Muscle layer of duodenum (tissue), 2 donors: ENCODE data around the gene TPM4.
A peak's percentile ranks its signal among the peaks of the same experiment; 100 is the strongest.

Experiments used
- H3K27ac ChIP-seq: one replicate; pipeline ENCODE4 v1.7.0; 2013; ENCODE audit warnings: mild to moderate bottlenecking, low read length
- H3K27me3 ChIP-seq: one replicate; pipeline ENCODE4 v1.7.0; 2013; ENCODE audit warnings: low read depth, mild to moderate bottlenecking, control low read depth, low read length
- H3K36me3 ChIP-seq, 2 donors: one replicate each; pipeline ENCODE4 v1.7.0; 2013; ENCODE audit warnings: low read length in 2 of 2, control low read depth in 1 of 2, mild to moderate bottlenecking in 1 of 2; ENCODE audit not compliant: insufficient read depth in 2 of 2, control insufficient read depth in 1 of 2
- H3K4me1 ChIP-seq, 2 donors: one replicate each; pipeline ENCODE4 v1.7.0; 2013; ENCODE audit warnings: low read length in 2 of 2, mild to moderate bottlenecking in 2 of 2, control low read depth in 1 of 2, moderate library complexity in 1 of 2; ENCODE audit not compliant: insufficient read depth in 2 of 2, control insufficient read depth in 1 of 2
- H3K4me3 ChIP-seq, 2 donors: one replicate each; pipeline ENCODE4 v1.7.0; 2013; ENCODE audit warnings: low read length in 2 of 2, low read depth in 1 of 2, mild to moderate bottlenecking in 1 of 2
- H3K9me3 ChIP-seq, 2 donors: one replicate each; pipeline ENCODE4 v1.7.0; 2013; ENCODE audit warnings: low read length in 2 of 2, control low read depth in 1 of 2, mild to moderate bottlenecking in 1 of 2; ENCODE audit not compliant: control insufficient read depth in 1 of 2
- donor health status: healthy.

Gene TPM4

GRCh38 chr19:16035601-16036297, 40.5 kb upstream of the TPM4 start:
- Histone ChIP-seq H3K4me1 (no peaks in the 10 kb centered on the region), H3K36me3 (no peaks in the 10 kb centered on the region), H3K9me3 (no peaks in the 10 kb centered on the region), H3K27ac (no peak overlapping the region), H3K27me3 (no peaks in the 10 kb centered on the region), H3K4me3 (no peak overlapping the region)

- H3K36me3 ChIP-seq, result no peaks in the 10 kb centered on the region
- H3K9me3 ChIP-seq, result no peaks in the 10 kb centered on the region
- no peak overlapping the region for H3K4me3 ChIP-seq
- no peak overlapping the region for H3K27ac ChIP-seq
- no peaks in the 10 kb centered on the region for H3K27me3 ChIP-seq
- peaks cover 0 to 4% of the 10 kb centered on the region in 2 donors for H3K4me1 ChIP-seq
Observed at GRCh38 chr19:16036397-16036925, 39.8 kb upstream of the TPM4 start.

- H3K27ac ChIP-seq, result no peak overlapping the region
- H3K4me3 ChIP-seq, result no peak overlapping the region
- peaks cover 0 to 9% of the 10 kb centered on the region in 2 donors for H3K4me1 ChIP-seq
- no peaks in the 10 kb centered on the region for H3K36me3 ChIP-seq
- no peaks in the 10 kb centered on the region for H3K9me3 ChIP-seq
- H3K27me3 ChIP-seq, result no peaks in the 10 kb centered on the region
Observed at GRCh38 chr19:16036941-16037340, 39.4 kb upstream of the TPM4 start.

- Histone ChIP-seq H3K4me3 (no peak overlapping the region), H3K27me3 (no peaks in the 10 kb centered on the region), H3K27ac (no peak overlapping the region), H3K9me3 (no peaks in the 10 kb centered on the region), H3K4me1 (peaks cover 0 to 9% of the 10 kb centered on the region in 2 donors), H3K36me3 (no peaks in the 10 kb centered on the region)
Observed at GRCh38 chr19:16037424-16038195, 38.7 kb upstream of the TPM4 start.

- Histone ChIP-seq H3K27ac (no peak overlapping the region), H3K4me1 (peaks cover 0 to 9% of the 10 kb centered on the region in 2 donors), H3K9me3 (no peaks in the 10 kb centered on the region), H3K36me3 (no peaks in the 10 kb centered on the region), H3K27me3 (no peaks in the 10 kb centered on the region), H3K4me3 (no peak overlapping the region)
Observed at GRCh38 chr19:16038196-16038695, 38.0 kb upstream of the TPM4 start.

GRCh38 chr19:16039081-16039480, 37.2 kb upstream of the TPM4 start:
- no peaks in the 10 kb centered on the region for H3K27me3 ChIP-seq
- H3K27ac ChIP-seq, result no peak overlapping the region
- H3K4me1 ChIP-seq, result peaks cover 0 to 9% of the 10 kb centered on the region in 2 donors
- H3K4me3 ChIP-seq, result no peak overlapping the region
- H3K9me3 ChIP-seq, result no peaks in the 10 kb centered on the region
- H3K36me3 ChIP-seq, result no peaks in the 10 kb centered on the region

GRCh38 chr19:16039545-16039944, 36.8 kb upstream of the TPM4 start:
- no peaks in the 10 kb centered on the region for H3K36me3 ChIP-seq
- H3K4me1 ChIP-seq, result peaks cover 0 to 9% of the 10 kb centered on the region in 2 donors
- H3K4me3 ChIP-seq, result no peak overlapping the region
- H3K9me3 ChIP-seq, result no peaks in the 10 kb centered on the region
- H3K27me3 ChIP-seq, result no peaks in the 10 kb centered on the region
- H3K27ac ChIP-seq, result no peak overlapping the region

- H3K4me1 ChIP-seq, result peaks cover 0 to 9% of the 10 kb centered on the region in 2 donors
- H3K9me3 ChIP-seq, result no peaks in the 10 kb centered on the region
- H3K4me3 ChIP-seq, result no peak overlapping the region
- H3K36me3 ChIP-seq, result no peaks in the 10 kb centered on the region
- no peaks in the 10 kb centered on the region for H3K27me3 ChIP-seq
- no peak overlapping the region for H3K27ac ChIP-seq
Observed at GRCh38 chr19:16040642-16041041, 35.7 kb upstream of the TPM4 start.

GRCh38 chr19:16041299-16041990, 34.9 kb upstream of the TPM4 start:
- Histone ChIP-seq H3K27ac (no peak overlapping the region), H3K4me3 (peak overlapping the region; percentile 29 to 30), H3K4me1 (peaks cover 0 to 9% of the 10 kb centered on the region in 2 donors), H3K36me3 (no peaks in the 10 kb centered on the region), H3K9me3 (no peaks in the 10 kb centered on the region), H3K27me3 (no peaks in the 10 kb centered on the region)

- H3K4me3 ChIP-seq, result no peak overlapping the region
- no peak overlapping the region for H3K27ac ChIP-seq
- no peaks in the 10 kb centered on the region for H3K27me3 ChIP-seq
- H3K36me3 ChIP-seq, result no peaks in the 10 kb centered on the region
- peaks cover 0 to 9% of the 10 kb centered on the region in 2 donors for H3K4me1 ChIP-seq
- no peaks in the 10 kb centered on the region for H3K9me3 ChIP-seq
Observed at GRCh38 chr19:16041991-16042386, 34.3 kb upstream of the TPM4 start.

- H3K27me3 ChIP-seq, result no peaks in the 10 kb centered on the region
- no peaks in the 10 kb centered on the region for H3K9me3 ChIP-seq
- peaks cover 0 to 9% of the 10 kb centered on the region in 2 donors for H3K4me1 ChIP-seq
- H3K36me3 ChIP-seq, result no peaks in the 10 kb centered on the region
- H3K27ac ChIP-seq, result no peak overlapping the region
- H3K4me3 ChIP-seq, result no peak overlapping the region
Observed at GRCh38 chr19:16042533-16043085, 33.7 kb upstream of the TPM4 start.
